ENCODE measurements around the gene LGR4. TPM values are rescaled to one million over a fixed set of nuclear protein-coding genes. Genes with fewer than 3 reads are reported as not detected.
"Not testable (repeated sequence)": the region's sequence is repeated elsewhere in the genome, so short reads cannot be mapped to it uniquely, and the experiment has no call there.

Gene LGR4
- total RNA-seq (2014; rRNA removed; shearing (Covaris generic)): 40.0 and 44.2 TPM in 2 replicates

GRCh38 chr11:27472398-27473016 lies at the start of gene LGR4:
LGR4 (minus strand) TSS chr11:27472790; CDS start chr11:27472302, 488 bp downstream.
- H3K9me3 ChIP-seq (replicated peaks): no peaks in the 10 kb centered on the region
- H3K4me1 ChIP-seq: peaks cover 3% of the 10 kb centered on the region; the same call in 1 of the 2 replicates
- no peaks in the 10 kb centered on the region for H3K36me3 ChIP-seq
- peak within 1 kb of the TSS; percentile 87 for H3K4me3 ChIP-seq
- no peaks in the 10 kb centered on the region for H3K27me3 ChIP-seq
- DNase-seq: peak; percentile 98
- H3K27ac ChIP-seq: peak within 1 kb of the TSS; percentile 45; the same call in 1 of the 2 replicates

GRCh38 chr11:27520226-27520625 lies 47.6 kb upstream of the LGR4 start:
- 0 out of 2 replicates have a peak, but pooled peaks cover 3% of the 10 kb centered on the region for H3K4me1 ChIP-seq
- H3K9me3 ChIP-seq (replicated peaks): peaks cover 10% of the 10 kb centered on the region
- no peak overlapping the region for H3K4me3 ChIP-seq
- no peak for DNase-seq
- no peaks in the 10 kb centered on the region for H3K27me3 ChIP-seq
- H3K27ac ChIP-seq: no peak overlapping the region
- no peaks in the 10 kb centered on the region for H3K36me3 ChIP-seq

GRCh38 chr11:27518518-27518917 lies 45.9 kb upstream of the LGR4 start:
- H3K27ac ChIP-seq: no peak overlapping the region
- no peak for DNase-seq
- no peaks in the 10 kb centered on the region for H3K27me3 ChIP-seq
- H3K9me3 ChIP-seq (replicated peaks): peaks cover 13% of the 10 kb centered on the region
- no peaks in the 10 kb centered on the region for H3K36me3 ChIP-seq
- H3K4me1 ChIP-seq: peaks cover 12% of the 10 kb centered on the region
- no peak overlapping the region for H3K4me3 ChIP-seq

GRCh38 chr11:27517490-27517889 lies 44.9 kb upstream of the LGR4 start:
- not testable (repeated sequence) for DNase-seq; H3K9me3 ChIP-seq (replicated peaks); H3K27me3 ChIP-seq; H3K4me3 ChIP-seq; H3K27ac ChIP-seq; H3K36me3 ChIP-seq
- H3K4me1 ChIP-seq: peaks cover 11% of the 10 kb centered on the region

- Histone ChIP-seq H3K9me3 (replicated peaks) (peaks cover 7% of the 10 kb centered on the region), H3K27me3 (no peaks in the 10 kb centered on the region), H3K4me3 (0 out of 2 replicates have a peak overlapping the region, but pooled peaks have one; percentile 0), H3K27ac (peak overlapping the region; percentile 24; the same call in 1 of the 2 replicates), H3K4me1 (peaks cover 11% of the 10 kb centered on the region), H3K36me3 (no peaks in the 10 kb centered on the region)
- DNase-seq: peak; percentile 36 to 50
Measured at GRCh38 chr11:27514558-27514957, 42.0 kb upstream of the LGR4 start.

GRCh38 chr11:27514076-27514475 lies 41.5 kb upstream of the LGR4 start:
- H3K27ac ChIP-seq: peak overlapping the region; percentile 24; the same call in 1 of the 2 replicates

GRCh38 chr11:27513389-27513788 lies 40.8 kb upstream of the LGR4 start:
- H3K9me3 ChIP-seq (replicated peaks): peaks cover 7% of the 10 kb centered on the region
- no peaks in the 10 kb centered on the region for H3K36me3 ChIP-seq
- no peak for DNase-seq
- H3K4me3 ChIP-seq: no peak overlapping the region
- peaks cover 11% of the 10 kb centered on the region for H3K4me1 ChIP-seq
- H3K27me3 ChIP-seq: no peaks in the 10 kb centered on the region
- no peak overlapping the region for H3K27ac ChIP-seq

More at GRCh38 chr11:27514076-27514475, 41.5 kb upstream of the LGR4 start:
- Histone ChIP-seq H3K27me3 (no peaks in the 10 kb centered on the region), H3K4me1 (peaks cover 11% of the 10 kb centered on the region), H3K9me3 (replicated peaks) (peaks cover 7% of the 10 kb centered on the region), H3K4me3 (no peak overlapping the region), H3K36me3 (no peaks in the 10 kb centered on the region)
- DNase-seq: no peak

- Histone ChIP-seq H3K27me3 (no peaks in the 10 kb centered on the region), H3K4me1 (peaks cover 11% of the 10 kb centered on the region), H3K36me3 (no peaks in the 10 kb centered on the region), H3K9me3 (replicated peaks) (peaks cover 7% of the 10 kb centered on the region), H3K27ac (no peak overlapping the region), H3K4me3 (no peak overlapping the region)
- DNase-seq: no peak
Measured at GRCh38 chr11:27512238-27512637, 39.6 kb upstream of the LGR4 start.

GRCh38 chr11:27509908-27510307 lies 37.3 kb upstream of the LGR4 start:
- no peak for DNase-seq
- no peaks in the 10 kb centered on the region for H3K36me3 ChIP-seq
- H3K9me3 ChIP-seq (replicated peaks): peaks cover under 1% of the 10 kb centered on the region; the same call in 1 of the 2 replicates
- H3K27ac ChIP-seq: no peak overlapping the region
- H3K4me3 ChIP-seq: no peak overlapping the region
- H3K4me1 ChIP-seq: peaks cover 11% of the 10 kb centered on the region
- H3K27me3 ChIP-seq: no peaks in the 10 kb centered on the region

- Histone ChIP-seq H3K27ac (no peak overlapping the region), H3K27me3 (no peaks in the 10 kb centered on the region), H3K4me3 (peak overlapping the region; percentile 85), H3K9me3 (replicated peaks) (no peaks in the 10 kb centered on the region), H3K4me1 (no peaks in the 10 kb centered on the region), H3K36me3 (peaks cover 7% of the 10 kb centered on the region; the same call in 1 of the 2 replicates)
- no peak for DNase-seq
Measured at GRCh38 chr11:27507557-27508322, 35.1 kb upstream of the LGR4 start.

- no peaks in the 10 kb centered on the region for H3K4me1 ChIP-seq
- peak within 1 kb of the TSS; percentile 64 for H3K27ac ChIP-seq
- DNase-seq: peak; percentile 98
- H3K36me3 ChIP-seq: peaks cover 7% of the 10 kb centered on the region; the same call in 1 of the 2 replicates
- H3K4me3 ChIP-seq: peak within 1 kb of the TSS; percentile 85
- H3K27me3 ChIP-seq: no peaks in the 10 kb centered on the region
- no peaks in the 10 kb centered on the region for H3K9me3 ChIP-seq (replicated peaks)
Measured at GRCh38 chr11:27506200-27507182, 33.9 kb upstream of the LGR4 start, which contains the start of gene LIN7C. LIN7C (minus strand) TSS chr11:27506769; CDS start chr11:27506752, 17 bp downstream.

- Histone ChIP-seq H3K27ac (peak overlapping the region; percentile 64; the same call in 1 of the 2 replicates), H3K9me3 (replicated peaks) (no peaks in the 10 kb centered on the region), H3K27me3 (no peaks in the 10 kb centered on the region), H3K4me3 (peak overlapping the region; percentile 85), H3K36me3 (peaks cover 8% of the 10 kb centered on the region), H3K4me1 (no peaks in the 10 kb centered on the region)
- DNase-seq: no peak
Measured at GRCh38 chr11:27505781-27506180, 33.2 kb upstream of the LGR4 start.

GRCh38 chr11:27504205-27504604 lies 31.6 kb upstream of the LGR4 start:
- H3K27me3 ChIP-seq: no peaks in the 10 kb centered on the region
- DNase-seq: no peak
- no peaks in the 10 kb centered on the region for H3K4me1 ChIP-seq
- no peaks in the 10 kb centered on the region for H3K9me3 ChIP-seq (replicated peaks)
- peaks cover 16% of the 10 kb centered on the region for H3K36me3 ChIP-seq
- H3K27ac ChIP-seq: no peak overlapping the region
- H3K4me3 ChIP-seq: no peak overlapping the region

GRCh38 chr11:27501100-27501499 lies 28.5 kb upstream of the LGR4 start:
- H3K36me3 ChIP-seq: peaks cover 42% of the 10 kb centered on the region
- H3K4me1 ChIP-seq: peaks cover 2% of the 10 kb centered on the region; the same call in 1 of the 2 replicates
- H3K4me3 ChIP-seq: no peak overlapping the region
- no peak for DNase-seq
- H3K27ac ChIP-seq: no peak overlapping the region
- H3K27me3 ChIP-seq: no peaks in the 10 kb centered on the region
- no peaks in the 10 kb centered on the region for H3K9me3 ChIP-seq (replicated peaks)
